Suprapubic skin (tissue), 4 donors: ENCODE data around the gene CACNA1E. TPM values are rescaled to one million over a fixed set of nuclear protein-coding genes. Genes with fewer than 3 reads are reported as not detected.

ENCODE experiments used
- DNase-seq, 2 donors: peaks; one replicate each; pipeline ENCODE4 v3.0.0-alpha.2; 2019; ENCODE audit warnings: low spot score in 2 of 2
- H3K27ac ChIP-seq: fragments of 200-600 bp; sonication (generic); one replicate; pipeline ENCODE4 v1.5.1; 2019
- H3K27me3 ChIP-seq: fragments of 200-600 bp; sonication (generic); one replicate; pipeline ENCODE4 v1.5.1; 2019
- H3K36me3 ChIP-seq: fragments of 200-600 bp; sonication (generic); one replicate; pipeline ENCODE4 v1.5.1; 2019
- H3K4me1 ChIP-seq: fragments of 200-600 bp; sonication (generic); one replicate; pipeline ENCODE4 v1.5.1; 2019
- H3K4me3 ChIP-seq: fragments of 200-600 bp; sonication (generic); one replicate; pipeline ENCODE4 v1.5.1; 2019; ENCODE audit warnings: mild to moderate bottlenecking
- H3K9me3 ChIP-seq: fragments of 200-600 bp; sonication (generic); one replicate; pipeline ENCODE4 v1.5.1; 2019
- EP300 ChIP-seq: sonication (generic); formaldehyde crosslinking; IDR thresholded peaks from one replicate; pipeline ENCODE4 v1.6.1; 2017; ENCODE audit warnings: antibody characterized with exemption
- POLR2A ChIP-seq, 2 donors: fragments of 450-650 bp; IDR thresholded peaks; one replicate each; pipeline ENCODE4 v1.6.1; 2017; ENCODE audit warnings: antibody characterized with exemption in 2 of 2, mild to moderate bottlenecking in 2 of 2, moderate library complexity in 2 of 2
- POLR2AphosphoS5 ChIP-seq, 3 donors: sonication (generic); formaldehyde crosslinking; IDR thresholded peaks; one replicate each; pipeline ENCODE4 v1.6.1; 2017; ENCODE audit warnings: antibody characterized with exemption in 3 of 3
- WGBS: methylation state at CpG from one replicate; pipeline ENCODE4 v1.1.5; 2018; 5-methylcytosine and 5-hydroxymethylcytosine counted together
- total RNA-seq, 4 donors: library from RNA; depleted of rRNA; stranded (reverse); fragments of >200 nt; gene quantifications; one replicate each; pipeline ENCODE4 v1.1.0, GENCODE V29; 2016
- TF ChIP-seq, protein P1 (sequence below), 2 donors: fragments of 200-600 bp in 1 of 2; fragments of 450-650 bp in 1 of 2; sonication (generic) in 1 of 2; IDR thresholded peaks; one replicate each; pipeline ENCODE4 v1.5.1; 2016 to 2019; ENCODE audit warnings: antibody characterized with exemption in 2 of 2, mild to moderate bottlenecking in 1 of 2, moderate library complexity in 1 of 2

CACNA1E gene
- total RNA-seq, 4 donors from 2014 or later = not detected

DNA sequence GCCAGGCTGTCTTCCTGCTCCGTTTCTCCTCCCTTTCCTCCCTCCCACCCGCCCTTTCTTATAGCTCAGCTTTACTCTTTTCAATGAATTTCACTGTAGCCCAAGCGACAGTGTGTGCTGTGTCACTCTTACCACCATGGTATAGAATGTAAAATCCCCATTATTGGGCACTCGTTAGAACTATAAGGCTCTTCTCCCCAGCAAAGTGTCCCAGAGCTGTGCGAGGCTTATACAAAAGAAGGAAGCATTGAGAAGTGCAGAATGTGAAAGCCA lies 192.5 kb downstream of the CACNA1E start:
- H3K4me1 ChIP-seq = no peaks in the 10 kb centered on the region
- H3K27ac ChIP-seq = no peak overlapping the region
- H3K36me3 ChIP-seq = no peaks in the 10 kb centered on the region
- 50% methylated on average over 5 of the region's 5 CpGs for WGBS
- TF ChIP-seq, protein P1, sequence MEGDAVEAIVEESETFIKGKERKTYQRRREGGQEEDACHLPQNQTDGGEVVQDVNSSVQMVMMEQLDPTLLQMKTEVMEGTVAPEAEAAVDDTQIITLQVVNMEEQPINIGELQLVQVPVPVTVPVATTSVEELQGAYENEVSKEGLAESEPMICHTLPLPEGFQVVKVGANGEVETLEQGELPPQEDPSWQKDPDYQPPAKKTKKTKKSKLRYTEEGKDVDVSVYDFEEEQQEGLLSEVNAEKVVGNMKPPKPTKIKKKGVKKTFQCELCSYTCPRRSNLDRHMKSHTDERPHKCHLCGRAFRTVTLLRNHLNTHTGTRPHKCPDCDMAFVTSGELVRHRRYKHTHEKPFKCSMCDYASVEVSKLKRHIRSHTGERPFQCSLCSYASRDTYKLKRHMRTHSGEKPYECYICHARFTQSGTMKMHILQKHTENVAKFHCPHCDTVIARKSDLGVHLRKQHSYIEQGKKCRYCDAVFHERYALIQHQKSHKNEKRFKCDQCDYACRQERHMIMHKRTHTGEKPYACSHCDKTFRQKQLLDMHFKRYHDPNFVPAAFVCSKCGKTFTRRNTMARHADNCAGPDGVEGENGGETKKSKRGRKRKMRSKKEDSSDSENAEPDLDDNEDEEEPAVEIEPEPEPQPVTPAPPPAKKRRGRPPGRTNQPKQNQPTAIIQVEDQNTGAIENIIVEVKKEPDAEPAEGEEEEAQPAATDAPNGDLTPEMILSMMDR (IDR thresholded peaks at IDR 0.05) = no peak
- TF ChIP-seq POLR2AphosphoS5 (IDR thresholded peaks at IDR 0.05) (no peak), EP300 (no peak), POLR2A (IDR thresholded peaks at IDR 0.05) (no peak)
- no peak overlapping the region for H3K4me3 ChIP-seq
- DNase-seq = no peak
- peaks cover 7% of the 10 kb centered on the region for H3K27me3 ChIP-seq
- no peaks in the 10 kb centered on the region for H3K9me3 ChIP-seq

DNA sequence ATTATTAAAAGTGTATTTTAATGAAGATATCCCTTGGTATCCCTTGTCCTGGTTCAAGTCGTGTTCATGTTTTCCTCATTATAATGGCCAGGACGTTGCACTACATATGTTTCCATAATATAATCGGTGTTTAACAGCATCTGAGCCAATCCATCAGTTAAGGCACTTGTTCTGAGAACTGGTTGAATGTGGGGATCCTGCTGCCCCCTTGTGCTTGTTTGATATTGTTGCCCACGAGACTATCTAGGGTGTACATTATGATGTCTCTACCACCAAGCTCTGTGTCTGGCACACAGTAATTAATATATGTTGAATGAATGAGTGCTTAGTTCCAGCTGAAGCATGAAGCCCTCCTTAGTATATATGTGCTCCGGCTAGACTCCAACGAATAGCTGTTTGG lies 193.0 kb downstream of the CACNA1E start:
- Histone ChIP-seq H3K4me1 (no peaks in the 10 kb centered on the region), H3K9me3 (no peaks in the 10 kb centered on the region), H3K27ac (no peak overlapping the region), H3K36me3 (no peaks in the 10 kb centered on the region), H3K4me3 (no peak overlapping the region), H3K27me3 (peaks cover 7% of the 10 kb centered on the region)
- DNase-seq = no peak
- no peak for TF ChIP-seq POLR2A (IDR thresholded peaks at IDR 0.05)
- TF ChIP-seq, protein P1 (IDR thresholded peaks at IDR 0.05) = peak in 1 of 2 donors; percentile 19
- WGBS = 32% methylated on average over 6 of the region's 6 CpGs

DNA sequence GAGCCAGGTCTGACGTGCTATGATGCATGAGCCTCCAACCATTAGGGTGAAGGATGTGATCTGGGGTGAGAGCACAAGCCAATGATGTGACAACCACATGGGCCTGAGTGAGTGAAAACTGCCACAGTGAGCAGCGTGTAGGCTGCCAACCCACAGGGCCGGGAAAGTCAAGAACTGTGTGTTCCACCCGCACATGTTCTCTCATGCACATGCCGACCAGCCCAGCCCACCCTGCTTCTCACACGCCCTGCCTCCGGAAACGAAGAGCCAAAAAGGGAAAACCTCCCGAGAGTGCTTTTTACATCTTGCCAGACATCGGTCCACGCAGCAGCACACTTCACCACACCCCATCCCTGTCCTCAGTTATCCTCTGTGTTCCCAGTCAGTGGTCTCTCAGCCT lies 197.0 kb downstream of the CACNA1E start:
- Histone ChIP-seq H3K27ac (no peak overlapping the region), H3K36me3 (no peaks in the 10 kb centered on the region), H3K27me3 (no peaks in the 10 kb centered on the region), H3K4me3 (no peak overlapping the region), H3K4me1 (no peaks in the 10 kb centered on the region), H3K9me3 (no peaks in the 10 kb centered on the region)
- 78% methylated on average over 11 of the region's 11 CpGs for WGBS
- no peak for DNase-seq
- TF ChIP-seq EP300 (no peak), POLR2A (IDR thresholded peaks at IDR 0.05) (no peak), POLR2AphosphoS5 (IDR thresholded peaks at IDR 0.05) (no peak)
- TF ChIP-seq, protein P1 (IDR thresholded peaks at IDR 0.05) = no peak

DNA sequence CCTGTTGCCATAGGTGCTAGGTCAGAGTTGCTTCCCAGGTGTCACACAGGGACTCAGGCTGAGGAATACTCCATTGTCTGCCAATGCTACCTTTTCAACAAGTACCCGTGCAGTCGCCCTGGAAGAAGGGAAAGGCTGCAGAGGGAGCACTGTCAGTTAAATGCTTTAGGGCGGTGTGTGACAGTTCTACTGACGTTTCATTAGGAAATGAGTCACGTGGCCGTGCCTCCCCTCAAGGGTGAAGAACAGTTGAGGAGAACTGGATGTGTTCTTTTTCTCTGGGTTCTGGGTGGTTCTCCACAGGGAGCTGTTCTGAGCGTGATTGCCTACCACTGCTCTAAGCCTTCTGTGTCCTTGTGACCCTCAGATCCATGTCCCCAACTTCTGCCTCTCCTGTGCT lies 197.6 kb downstream of the CACNA1E start:
- WGBS = 51% methylated on average over 7 of the region's 7 CpGs
- no peak for DNase-seq
- TF ChIP-seq, protein P1 (IDR thresholded peaks at IDR 0.05) = no peak
- TF ChIP-seq POLR2A (IDR thresholded peaks at IDR 0.05) (no peak), EP300 (no peak), POLR2AphosphoS5 (IDR thresholded peaks at IDR 0.05) (no peak)

DNA sequence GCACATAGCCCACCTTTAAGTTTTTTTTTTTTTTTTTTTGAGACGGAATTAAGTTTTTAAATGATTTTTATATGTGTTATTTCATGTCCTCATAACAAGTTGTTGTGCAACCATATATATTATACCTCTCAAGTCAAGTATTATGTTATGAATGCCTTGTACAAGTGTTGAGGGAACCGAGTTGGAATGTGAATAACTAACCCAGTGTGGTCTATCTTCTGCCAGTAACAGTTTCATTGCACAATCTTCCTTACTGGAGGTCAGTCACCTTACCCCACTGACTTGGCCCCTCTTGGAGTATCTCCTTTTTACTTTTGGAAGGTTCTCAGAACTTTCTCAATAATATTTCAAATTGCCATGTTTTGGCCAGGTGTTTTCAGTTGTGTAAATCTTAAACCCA lies 201.9 kb downstream of the CACNA1E start:
- no peak for DNase-seq

More for the DNA sequence above, 197.6 kb downstream of the CACNA1E start:
- Histone ChIP-seq H3K4me1 (no peaks in the 10 kb centered on the region), H3K4me3 (no peak overlapping the region), H3K36me3 (no peaks in the 10 kb centered on the region), H3K9me3 (no peaks in the 10 kb centered on the region), H3K27me3 (no peaks in the 10 kb centered on the region), H3K27ac (no peak overlapping the region)

More for the DNA sequence above, 201.9 kb downstream of the CACNA1E start:
- TF ChIP-seq POLR2A (IDR thresholded peaks at IDR 0.05) (no peak), EP300 (no peak), POLR2AphosphoS5 (IDR thresholded peaks at IDR 0.05) (no peak)
- TF ChIP-seq, protein P1 (IDR thresholded peaks at IDR 0.05) = no peak
- H3K36me3 ChIP-seq = no peaks in the 10 kb centered on the region
- no peaks in the 10 kb centered on the region for H3K27me3 ChIP-seq
- H3K4me3 ChIP-seq = no peak overlapping the region
- H3K9me3 ChIP-seq = no peaks in the 10 kb centered on the region
- 67% methylated on average over 2 of the region's 2 CpGs for WGBS
- H3K27ac ChIP-seq = no peak overlapping the region
- H3K4me1 ChIP-seq = no peaks in the 10 kb centered on the region
